ENCODE results near the gene ECHS1.

The ECHS1 gene

DNA sequence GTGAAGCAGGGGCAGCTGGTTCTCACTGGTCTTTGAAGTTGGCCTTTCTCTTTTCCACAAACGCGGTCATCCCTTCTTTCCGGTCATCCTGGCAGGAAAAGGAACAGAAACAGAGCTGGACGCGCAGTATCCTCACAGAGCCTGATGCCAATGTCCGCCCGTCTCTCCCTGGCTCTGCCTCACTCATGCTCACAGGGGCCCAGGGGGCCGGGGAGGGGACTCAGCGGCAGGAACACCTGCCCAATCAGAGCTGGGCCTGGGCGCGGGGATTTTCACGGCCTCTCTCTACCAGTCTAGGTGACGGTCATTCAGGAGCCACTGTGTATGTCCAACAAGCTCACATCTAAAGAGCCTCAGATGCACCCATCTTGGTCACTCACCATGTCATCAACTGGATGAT, 10.3 kb downstream of the ECHS1 start:
- Histone ChIP-seq H3K27ac (ENCODE audit: low read depth, low read length) (no peak overlapping the region), H3K27me3 (ENCODE audit: control insufficient read depth, insufficient read depth, low read length) (peaks cover 15% of the 10 kb centered on the region), H3K4me3 (ENCODE audit: low read depth, low read length) (no peak overlapping the region), H3K9ac (ENCODE audit: low read length) (no peak overlapping the region), H3K36me3 (ENCODE audit: control insufficient read depth, insufficient read depth, low read length) (peaks cover 49% of the 10 kb centered on the region), H3K4me1 (ENCODE audit: control insufficient read depth, insufficient read depth, low read length) (no peaks in the 10 kb centered on the region), H3K9me3 (ENCODE audit: control insufficient read depth, insufficient read depth, low read depth, low read length) (no peaks in the 10 kb centered on the region)

GRCh38 chr10:133361773-133362441, 11.2 kb downstream of the ECHS1 start:
- Histone ChIP-seq H3K27ac (ENCODE audit: low read depth, low read length) (no peak overlapping the region), H3K36me3 (ENCODE audit: control insufficient read depth, insufficient read depth, low read length) (peaks cover 47% of the 10 kb centered on the region), H3K4me1 (ENCODE audit: control insufficient read depth, insufficient read depth, low read length) (no peaks in the 10 kb centered on the region), H3K9ac (ENCODE audit: low read length) (no peak overlapping the region), H3K4me3 (ENCODE audit: low read depth, low read length) (no peak overlapping the region), H3K27me3 (ENCODE audit: control insufficient read depth, insufficient read depth, low read length) (peaks cover 15% of the 10 kb centered on the region), H3K9me3 (ENCODE audit: control insufficient read depth, insufficient read depth, low read depth, low read length) (no peaks in the 10 kb centered on the region)

DNA sequence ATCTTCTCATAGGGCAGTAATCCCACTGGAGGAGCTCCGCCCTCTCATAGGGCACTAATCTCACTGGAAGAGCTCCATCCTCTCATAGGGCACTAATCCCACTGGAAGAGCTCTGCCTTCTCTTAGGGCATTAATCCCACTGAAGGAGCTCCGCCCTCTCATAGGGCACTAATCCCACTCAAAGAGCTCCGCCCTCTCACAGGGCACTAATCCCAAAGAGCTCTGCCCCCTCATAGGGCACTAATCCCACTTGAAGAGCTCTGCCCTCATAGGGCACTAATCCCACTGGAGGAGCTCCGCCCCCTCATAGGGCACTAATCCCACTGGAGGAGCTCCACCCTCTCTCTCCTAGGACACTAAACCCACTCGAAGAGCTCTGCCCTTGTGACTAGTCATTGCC, 11.9 kb downstream of the ECHS1 start:
- Histone ChIP-seq H3K36me3 (ENCODE audit: control insufficient read depth, insufficient read depth, low read length) (peaks cover 43% of the 10 kb centered on the region), H3K27me3 (ENCODE audit: control insufficient read depth, insufficient read depth, low read length) (peaks cover 15% of the 10 kb centered on the region), H3K4me1 (ENCODE audit: control insufficient read depth, insufficient read depth, low read length) (peaks cover 4% of the 10 kb centered on the region), H3K27ac (ENCODE audit: low read depth, low read length) (no peak overlapping the region), H3K9ac (ENCODE audit: low read length) (no peak overlapping the region), H3K4me3 (ENCODE audit: low read depth, low read length) (no peak overlapping the region), H3K9me3 (ENCODE audit: control insufficient read depth, insufficient read depth, low read depth, low read length) (no peaks in the 10 kb centered on the region)

DNA sequence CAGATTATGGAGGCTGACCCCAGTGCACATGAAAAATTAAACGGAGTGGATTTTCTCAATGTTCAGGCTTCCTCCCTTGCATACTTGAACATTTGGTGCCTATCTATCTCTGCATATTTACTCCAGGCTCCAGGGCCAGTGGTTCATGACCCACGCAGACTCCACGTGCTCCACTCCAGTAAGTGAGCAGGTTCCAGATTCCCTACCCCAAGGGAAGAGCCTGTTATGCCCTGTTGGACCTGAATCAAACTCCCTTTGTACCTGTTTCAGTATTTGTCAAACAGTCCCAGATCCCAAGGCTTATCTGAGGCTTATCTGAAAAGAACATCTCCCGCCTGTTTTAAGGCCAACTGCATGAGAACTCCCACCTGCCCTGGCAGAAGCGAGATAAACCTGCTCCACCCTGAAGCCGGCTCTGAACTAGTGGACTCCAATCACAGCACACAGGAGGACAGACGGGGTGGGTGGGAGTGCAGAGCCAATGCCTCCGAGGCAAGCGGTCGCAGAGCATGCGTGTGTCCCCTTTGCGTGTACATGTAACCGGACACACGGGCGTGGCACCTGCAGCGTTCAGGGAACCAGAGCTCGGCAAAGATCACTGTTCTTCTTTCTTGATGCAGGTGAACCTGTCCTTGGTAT, 13.1 kb downstream of the ECHS1 start:
- no peak overlapping the region for H3K27ac ChIP-seq (ENCODE audit: low read depth, low read length)
- peaks cover 4% of the 10 kb centered on the region for H3K4me1 ChIP-seq (ENCODE audit: control insufficient read depth, insufficient read depth, low read length)
- no peaks in the 10 kb centered on the region for H3K9me3 ChIP-seq (ENCODE audit: control insufficient read depth, insufficient read depth, low read depth, low read length)
- H3K27me3 ChIP-seq (ENCODE audit: control insufficient read depth, insufficient read depth, low read length): peaks cover 15% of the 10 kb centered on the region
- H3K9ac ChIP-seq (ENCODE audit: low read length): no peak overlapping the region
- H3K36me3 ChIP-seq (ENCODE audit: control insufficient read depth, insufficient read depth, low read length): peaks cover 39% of the 10 kb centered on the region
- H3K4me3 ChIP-seq (ENCODE audit: low read depth, low read length): no peak overlapping the region

DNA sequence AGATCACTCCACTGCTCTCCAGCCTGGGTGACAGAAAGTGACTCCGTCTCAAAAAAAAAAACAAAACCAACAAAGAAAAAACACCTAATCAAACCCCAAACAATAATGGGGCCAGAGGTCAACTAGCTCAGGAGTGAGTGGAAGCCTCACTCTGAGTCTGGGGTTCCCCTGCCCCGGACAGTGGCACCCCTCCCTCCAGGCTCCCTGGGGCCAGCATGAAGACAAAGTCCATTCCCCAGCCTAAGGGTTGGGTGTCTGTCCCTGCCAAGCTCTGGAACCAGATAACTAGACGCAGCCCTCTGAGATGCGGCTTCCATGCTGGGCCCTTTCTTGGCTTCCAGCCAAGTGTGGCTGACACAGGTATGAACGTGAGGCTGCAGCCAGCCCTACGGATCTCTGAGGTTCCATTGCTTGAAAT, 13.6 kb downstream of the ECHS1 start:
- Histone ChIP-seq H3K4me1 (ENCODE audit: control insufficient read depth, insufficient read depth, low read length) (peaks cover 4% of the 10 kb centered on the region), H3K36me3 (ENCODE audit: control insufficient read depth, insufficient read depth, low read length) (peaks cover 35% of the 10 kb centered on the region), H3K9ac (ENCODE audit: low read length) (no peak overlapping the region), H3K27me3 (ENCODE audit: control insufficient read depth, insufficient read depth, low read length) (peaks cover 15% of the 10 kb centered on the region), H3K27ac (ENCODE audit: low read depth, low read length) (no peak overlapping the region), H3K4me3 (ENCODE audit: low read depth, low read length) (no peak overlapping the region), H3K9me3 (ENCODE audit: control insufficient read depth, insufficient read depth, low read depth, low read length) (no peaks in the 10 kb centered on the region)

DNA sequence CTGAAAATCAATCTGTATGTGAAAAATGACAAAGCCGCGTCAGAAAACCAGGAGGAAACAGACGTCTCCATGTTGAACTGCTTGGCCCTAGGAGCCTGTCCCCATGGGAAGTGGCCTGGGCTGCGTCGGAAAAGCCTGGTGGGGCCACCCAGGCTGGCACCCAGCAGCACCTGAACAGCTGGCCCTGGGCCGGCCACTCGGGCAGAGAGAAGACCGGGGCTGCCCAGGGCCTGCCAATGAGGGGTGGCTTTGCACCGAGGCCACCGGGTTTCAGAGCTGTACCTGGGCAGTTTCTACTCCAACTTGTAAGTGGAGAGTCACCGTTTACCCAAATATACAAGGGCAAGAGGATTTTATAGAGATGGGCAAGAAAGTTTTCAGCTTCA, 14.2 kb downstream of the ECHS1 start:
- H3K4me3 ChIP-seq (ENCODE audit: low read depth, low read length): no peak overlapping the region
- H3K27ac ChIP-seq (ENCODE audit: low read depth, low read length): no peak overlapping the region
- H3K4me1 ChIP-seq (ENCODE audit: control insufficient read depth, insufficient read depth, low read length): peaks cover 4% of the 10 kb centered on the region
- H3K9me3 ChIP-seq (ENCODE audit: control insufficient read depth, insufficient read depth, low read depth, low read length): no peaks in the 10 kb centered on the region
- peaks cover 15% of the 10 kb centered on the region for H3K27me3 ChIP-seq (ENCODE audit: control insufficient read depth, insufficient read depth, low read length)
- no peak overlapping the region for H3K9ac ChIP-seq (ENCODE audit: low read length)
- peaks cover 30% of the 10 kb centered on the region for H3K36me3 ChIP-seq (ENCODE audit: control insufficient read depth, insufficient read depth, low read length)

DNA sequence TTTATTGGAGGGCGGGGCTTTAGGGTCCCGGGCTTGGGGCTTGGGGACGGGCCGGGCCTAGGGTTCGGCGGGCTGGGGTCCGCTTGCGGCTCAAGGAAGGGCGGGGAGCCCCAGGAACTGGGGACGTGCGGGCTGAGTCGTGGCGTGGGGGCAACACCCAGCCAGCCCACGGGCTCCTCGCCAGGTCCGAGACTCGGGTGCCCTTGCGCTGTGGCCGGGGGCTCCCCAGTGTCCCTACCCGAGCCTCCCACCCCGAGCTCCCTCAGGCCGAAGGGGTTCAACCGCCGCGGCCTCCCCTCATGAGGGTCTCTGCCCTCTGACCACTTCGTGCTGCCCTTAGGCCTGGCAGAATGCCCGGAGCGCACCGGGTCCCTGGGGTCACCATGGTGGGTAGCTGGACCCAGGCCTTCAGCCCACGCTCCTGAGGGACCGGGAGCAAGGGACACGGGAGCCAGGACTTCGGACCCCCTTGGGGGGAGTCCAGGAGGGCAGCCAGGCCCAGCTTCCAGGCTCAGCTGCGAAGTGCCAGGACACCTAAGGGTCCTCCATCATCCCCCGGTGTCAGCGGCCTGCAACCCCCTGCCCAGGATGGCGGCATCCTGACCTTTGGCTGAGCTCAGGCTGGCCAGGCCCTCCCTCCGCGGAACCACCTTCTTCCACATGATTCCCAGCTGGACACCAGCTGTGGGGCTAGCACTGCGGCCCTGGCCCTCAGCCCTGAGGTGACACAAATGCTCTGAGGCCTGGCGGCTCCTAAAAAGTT, 14.8 kb downstream of the ECHS1 start:
- H3K4me1 ChIP-seq (ENCODE audit: control insufficient read depth, insufficient read depth, low read length): peaks cover 4% of the 10 kb centered on the region
- no peak overlapping the region for H3K27ac ChIP-seq (ENCODE audit: low read depth, low read length)
- peaks cover 27% of the 10 kb centered on the region for H3K36me3 ChIP-seq (ENCODE audit: control insufficient read depth, insufficient read depth, low read length)
- peaks cover 15% of the 10 kb centered on the region for H3K27me3 ChIP-seq (ENCODE audit: control insufficient read depth, insufficient read depth, low read length)
- H3K4me3 ChIP-seq (ENCODE audit: low read depth, low read length): peak overlapping the region; percentile 20; the same call in 1 of the 2 replicates
- no peaks in the 10 kb centered on the region for H3K9me3 ChIP-seq (ENCODE audit: control insufficient read depth, insufficient read depth, low read depth, low read length)
- H3K9ac ChIP-seq (ENCODE audit: low read length): no peak overlapping the region

DNA sequence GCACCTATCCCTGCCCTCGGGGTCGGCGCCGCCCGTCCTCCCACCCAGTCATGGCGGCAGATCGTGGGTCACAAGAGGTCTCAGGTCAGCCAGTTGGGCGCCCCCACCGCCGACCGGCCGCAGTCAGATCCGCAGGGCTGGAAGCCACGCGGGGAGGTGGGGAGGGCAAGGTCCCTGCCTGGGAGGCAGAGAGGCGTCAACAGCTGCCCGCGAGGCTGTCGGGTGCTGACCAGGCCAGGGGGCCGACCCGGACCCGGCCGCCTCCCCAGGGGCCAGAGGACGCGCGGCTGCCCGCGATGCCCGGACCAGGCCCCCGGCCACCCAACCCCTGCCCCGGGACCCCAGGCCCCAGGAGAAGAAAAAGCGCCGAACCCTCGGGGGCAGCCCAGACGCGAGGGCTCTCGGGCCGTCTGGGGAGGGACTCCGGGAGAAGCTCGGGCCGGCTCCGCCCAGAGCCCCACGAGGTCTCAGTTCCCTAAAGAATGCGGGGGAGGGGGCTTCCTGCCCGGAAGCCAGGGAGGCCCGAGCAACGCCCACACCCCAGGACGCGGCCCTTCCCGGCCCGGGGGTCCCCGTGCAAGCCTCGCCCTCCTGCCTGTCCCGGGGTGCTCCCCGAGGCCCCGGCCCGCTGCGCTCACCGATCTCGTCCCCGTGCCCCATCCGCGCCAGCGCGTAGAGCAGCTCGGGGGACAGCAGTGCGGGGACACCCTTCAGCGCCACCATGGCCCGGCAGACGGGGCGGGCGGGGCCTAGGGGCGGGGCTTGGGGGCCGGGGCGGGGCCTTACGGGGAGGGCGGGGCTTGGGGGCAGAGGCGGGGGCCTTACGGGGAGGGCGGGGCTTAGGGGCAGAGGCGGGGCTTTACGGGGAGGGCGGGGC, 15.6 kb downstream of the ECHS1 start, which contains the start of gene FUOM:
Gene FUOM (minus strand): TSS at position 735 of the 877 bp plus-strand sequence. CDS start 12 bp downstream, at position 723.
- H3K9me3 ChIP-seq (ENCODE audit: control insufficient read depth, insufficient read depth, low read depth, low read length): no peaks in the 10 kb centered on the region
- H3K4me1 ChIP-seq (ENCODE audit: control insufficient read depth, insufficient read depth, low read length): peaks cover 4% of the 10 kb centered on the region
- peaks cover 15% of the 10 kb centered on the region for H3K27me3 ChIP-seq (ENCODE audit: control insufficient read depth, insufficient read depth, low read length)
- peaks cover 20% of the 10 kb centered on the region for H3K36me3 ChIP-seq (ENCODE audit: control insufficient read depth, insufficient read depth, low read length)
- peak within 1 kb of the TSS; percentile 95 for H3K4me3 ChIP-seq (ENCODE audit: low read depth, low read length)
- peak within 1 kb of the TSS; percentile 90 for H3K9ac ChIP-seq (ENCODE audit: low read length)
- peak within 1 kb of the TSS; percentile 84; the same call in 1 of the 2 replicates for H3K27ac ChIP-seq (ENCODE audit: low read depth, low read length)

- Histone ChIP-seq H3K36me3 (ENCODE audit: control insufficient read depth, insufficient read depth, low read length) (peaks cover 12% of the 10 kb centered on the region), H3K4me3 (ENCODE audit: low read depth, low read length) (peak overlapping the region; percentile 95)
Measured at GRCh38 chr10:133356549-133357284, 16.4 kb downstream of the ECHS1 start.

DNA sequence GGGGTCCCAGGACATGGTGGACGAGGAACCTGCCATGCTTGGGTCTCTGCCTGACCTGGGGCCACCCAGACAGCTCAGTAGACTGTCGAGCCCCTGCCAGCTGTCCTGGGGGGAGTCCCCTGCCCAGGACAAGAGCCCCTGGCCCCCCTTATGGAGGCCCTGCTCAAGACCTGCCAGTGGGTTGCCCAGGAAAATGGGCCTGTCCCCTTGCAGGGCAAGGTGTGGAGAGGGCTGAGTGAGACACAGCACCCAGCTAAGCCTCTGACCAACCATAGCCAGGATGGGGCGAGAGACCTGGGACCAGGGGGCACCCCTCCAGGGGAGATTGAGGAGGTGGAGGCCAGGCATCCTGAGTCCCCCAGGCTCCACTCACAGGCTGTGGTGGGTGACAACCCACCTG, 17.2 kb downstream of the ECHS1 start:
- Histone ChIP-seq H3K4me1 (ENCODE audit: control insufficient read depth, insufficient read depth, low read length) (peaks cover 6% of the 10 kb centered on the region), H3K9ac (ENCODE audit: low read length) (no peak overlapping the region), H3K4me3 (ENCODE audit: low read depth, low read length) (no peak overlapping the region), H3K27me3 (ENCODE audit: control insufficient read depth, insufficient read depth, low read length) (peaks cover 15% of the 10 kb centered on the region), H3K9me3 (ENCODE audit: control insufficient read depth, insufficient read depth, low read depth, low read length) (no peaks in the 10 kb centered on the region), H3K27ac (ENCODE audit: low read depth, low read length) (no peak overlapping the region), H3K36me3 (ENCODE audit: control insufficient read depth, insufficient read depth, low read length) (peaks cover 10% of the 10 kb centered on the region)

More at GRCh38 chr10:133356549-133357284, 16.4 kb downstream of the ECHS1 start:
- Histone ChIP-seq H3K9ac (ENCODE audit: low read length) (peak overlapping the region; percentile 90), H3K27me3 (ENCODE audit: control insufficient read depth, insufficient read depth, low read length) (peaks cover 15% of the 10 kb centered on the region), H3K4me1 (ENCODE audit: control insufficient read depth, insufficient read depth, low read length) (peaks cover 4% of the 10 kb centered on the region), H3K27ac (ENCODE audit: low read depth, low read length) (no peak overlapping the region), H3K9me3 (ENCODE audit: control insufficient read depth, insufficient read depth, low read depth, low read length) (no peaks in the 10 kb centered on the region)
